ENCODE results near the gene AATF. TPM values are rescaled to one million over a fixed set of nuclear protein-coding genes. Genes with fewer than 3 reads are reported as not detected.

The AATF gene
- total and polyA plus RNA-seq, 2 of the 8 experiments (the other 6 are each of a cell fraction or from before 2014, with no cell fraction given) = 20.1 to 62.8 TPM

DNA sequence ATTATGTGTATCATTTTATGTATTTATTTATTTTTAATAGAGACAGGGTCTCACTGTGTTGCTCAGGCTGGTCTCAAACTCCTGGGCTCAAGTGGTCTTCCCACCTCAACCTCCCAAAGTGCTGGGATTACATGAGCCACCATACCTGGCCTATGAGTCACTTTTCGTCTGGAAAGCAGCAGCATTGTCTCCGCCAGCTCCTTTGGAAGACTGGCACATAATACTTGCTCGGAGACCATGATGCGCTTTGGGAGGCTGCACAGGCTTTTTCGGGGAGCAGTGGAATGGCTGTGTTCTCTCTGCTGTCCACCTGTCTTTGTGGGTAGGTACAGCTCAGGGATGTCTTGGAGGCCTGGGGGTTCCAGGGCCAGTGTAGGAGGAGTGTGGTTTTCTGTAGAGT, 102.2 kb downstream of the AATF start:
- Histone ChIP-seq H3K18ac (ENCODE audit: extremely low read depth, low read length) (no peak overlapping the region), H3K4me1 (replicated peaks in 1 of 4; ENCODE audit: control insufficient read depth in 3 of 4, insufficient read depth in 4 of 4, low read length in 3 of 4) (peaks cover 2 to 9% (median 6%) of the 10 kb centered on the region in 4 experiments; a peak in 5 of 7 replicates), H2BK15ac (ENCODE audit: low read length) (no peak overlapping the region)

More for the DNA sequence above, 102.2 kb downstream of the AATF start:
- H3K79me1 ChIP-seq (ENCODE audit: low read depth, low read length) = no peaks in the 10 kb centered on the region
- ChIA-PET CTCF (ENCODE audit: partially characterized antibody) (interaction anchor here (0.9 to 1.3 kb wide), 4 partner anchors 12 to 123 kb away, joined by 3 read pairs; no protein-coding TSS in a partner anchor), POLR2A (ENCODE audit: partially characterized antibody) (no interaction called here)
- H3K23ac ChIP-seq (ENCODE audit: insufficient read length) = no peak overlapping the region
- H3K14ac ChIP-seq (ENCODE audit: insufficient read length) = no peak overlapping the region
- H2BK20ac ChIP-seq (ENCODE audit: low read length) = no peak overlapping the region
- H2AK5ac ChIP-seq (ENCODE audit: low read depth, low read length) = no peak overlapping the region
- no peak for FAIRE-seq
- H3K4ac ChIP-seq (replicated peaks; ENCODE audit: insufficient read length, low read depth, low read length) = no peak overlapping the region
- H4K8ac ChIP-seq (ENCODE audit: extremely low read depth, insufficient read depth, low read length) = no peak overlapping the region
- no peak overlapping the region for H2BK12ac ChIP-seq (ENCODE audit: low read depth, low read length)
- H4K20me1 ChIP-seq (replicated peaks in 1 of 2; ENCODE audit: control insufficient read depth in 1 of 2, insufficient read depth in 2 of 2, low read length in 2 of 2) = no peaks in the 10 kb centered on the region
- no peak overlapping the region for H2BK5ac ChIP-seq (ENCODE audit: low read depth, low read length)
- no peak for DNase-seq (ENCODE audit: low read depth in 1 of 2, low spot score in 2 of 2)
- H3K4me2 ChIP-seq (ENCODE audit: insufficient read depth in 1 of 2, low read depth in 2 of 2, low read length in 2 of 2) = no peak overlapping the region
- no peak overlapping the region for H3K4me3 ChIP-seq (ENCODE audit: extremely low read depth in 1 of 4, insufficient read depth in 2 of 4, low read depth in 3 of 4, low read length in 4 of 4)
- H3K56ac ChIP-seq (replicated peaks; ENCODE audit: insufficient read length, low read depth, low read length) = no peak overlapping the region
- H3K79me2 ChIP-seq (ENCODE audit: control insufficient read depth in 1 of 2, insufficient read depth in 2 of 2, low read length in 2 of 2) = no peaks in the 10 kb centered on the region
- no peak overlapping the region for H2AFZ ChIP-seq (ENCODE audit: low read length)
- H3K27me3 ChIP-seq (replicated peaks in 1 of 4; ENCODE audit: control insufficient read depth in 3 of 4, extremely low read depth in 1 of 4, insufficient read depth in 3 of 4, low read length in 3 of 4) = no peaks in the 10 kb centered on the region
- H3K9ac ChIP-seq (replicated peaks in 1 of 4; ENCODE audit: extremely low read depth in 1 of 4, low read depth in 3 of 4, low read length in 3 of 4) = no peak overlapping the region
- WGBS, 2 experiments (ENCODE audit: extremely low coverage in 1 of 2, insufficient coverage in 1 of 2, insufficient read length in 1 of 2, insufficient replicate concordance in 2 of 2, low coverage in 1 of 2, low lambda C conversion rate in 2 of 2, missing lambda C conversion rate in 1 of 2) = 90% methylated on average over 5 of the region's 5 CpGs; no CpG with 5 or more reads in 1 of the 2 experiments
- H4K91ac ChIP-seq (replicated peaks; ENCODE audit: insufficient read length, low read length) = no peak overlapping the region
- H2BK120ac ChIP-seq (replicated peaks; ENCODE audit: low read depth, low read length) = no peak overlapping the region
- H3K9me3 ChIP-seq (ENCODE audit: insufficient read depth in 2 of 2, low read depth in 1 of 2, low read length in 1 of 2) = no peaks in the 10 kb centered on the region
- no peak overlapping the region for H4K5ac ChIP-seq (ENCODE audit: insufficient read length, low read depth, low read length)
- no peaks in the 10 kb centered on the region; a peak in 1 of 8 replicates for H3K36me3 ChIP-seq (ENCODE audit: control insufficient read depth in 2 of 4, insufficient read depth in 4 of 4, low read length in 3 of 4)
- H3K27ac ChIP-seq (ENCODE audit: low read depth, low read length) = no peak overlapping the region
- no peaks in the 10 kb centered on the region for H3K23me2 ChIP-seq (ENCODE audit: low read depth, low read length)

All from H1 (cell line).